GM18505 (cell line): ENCODE results near the gene ABHD12.

ENCODE experiments used
- ATAC-seq: cut with Tn5 transposase; IDR thresholded peaks from one replicate; pipeline ENCODE4 v1.9.1; 2021; ENCODE audit not compliant: unreplicated experiment
- POLR2A ChIP-seq: IDR thresholded peaks from 4 replicates; pipeline ENCODE4 v1.6.1; 2011; ENCODE audit warnings: borderline replicate concordance; ENCODE audit not compliant: insufficient read depth, insufficient read length; ENCODE audit errors: extremely low read depth

Gene ABHD12

DNA sequence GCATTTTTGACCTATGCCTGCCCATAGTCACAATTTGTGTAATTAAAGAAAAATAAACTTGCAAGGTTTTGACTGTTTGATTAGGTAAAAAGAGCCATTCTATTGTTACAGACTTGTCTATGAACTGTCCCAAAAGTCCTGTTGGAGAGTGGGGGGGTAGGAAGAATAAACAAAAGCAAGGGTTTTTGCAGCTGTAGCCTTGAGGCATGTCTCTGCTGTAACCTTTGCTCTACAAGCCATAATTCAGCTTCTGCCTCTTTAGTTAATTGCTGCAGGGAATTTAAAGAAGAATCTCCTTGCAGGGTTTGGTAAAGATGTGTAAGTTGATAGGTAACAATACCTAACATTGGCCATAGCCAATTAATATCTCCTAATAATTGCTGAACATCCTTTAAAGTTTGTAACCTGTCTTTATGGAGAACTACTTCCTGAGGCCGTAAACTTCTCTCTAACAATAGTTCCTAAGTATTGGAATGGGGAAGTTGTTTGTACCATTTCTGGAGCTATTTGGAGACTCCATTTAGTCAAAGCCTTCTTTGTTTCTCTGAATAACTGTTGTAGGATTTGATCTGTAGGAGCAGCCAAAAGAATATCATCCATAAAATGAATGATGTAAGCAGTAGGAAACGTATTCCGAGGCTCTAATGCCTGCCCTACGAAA is 7.9 kb upstream of the ABHD12 start:
- ATAC-seq: no peak
- no peak for TF ChIP-seq POLR2A

DNA sequence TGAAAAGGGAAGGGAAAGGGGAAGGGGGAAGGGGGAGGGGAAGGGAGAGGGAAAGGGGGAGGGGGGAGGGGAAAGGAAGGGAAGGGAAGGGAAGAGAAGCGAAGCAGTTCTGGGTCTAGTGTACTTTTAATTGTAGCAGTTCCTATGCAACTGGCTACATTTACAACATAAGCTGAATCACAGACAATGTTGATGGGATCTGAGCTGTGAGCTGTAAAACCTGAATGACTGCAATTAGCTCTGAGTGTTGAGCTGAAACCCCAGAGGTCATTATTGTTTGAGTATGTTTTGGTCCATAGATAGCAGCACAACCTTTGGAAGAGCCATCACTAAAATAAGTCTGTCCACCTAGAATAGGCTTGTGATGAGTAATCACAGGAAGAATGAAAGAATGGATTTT is 7.2 kb upstream of the ABHD12 start:
- TF ChIP-seq POLR2A: no peak
- no peak for ATAC-seq

DNA sequence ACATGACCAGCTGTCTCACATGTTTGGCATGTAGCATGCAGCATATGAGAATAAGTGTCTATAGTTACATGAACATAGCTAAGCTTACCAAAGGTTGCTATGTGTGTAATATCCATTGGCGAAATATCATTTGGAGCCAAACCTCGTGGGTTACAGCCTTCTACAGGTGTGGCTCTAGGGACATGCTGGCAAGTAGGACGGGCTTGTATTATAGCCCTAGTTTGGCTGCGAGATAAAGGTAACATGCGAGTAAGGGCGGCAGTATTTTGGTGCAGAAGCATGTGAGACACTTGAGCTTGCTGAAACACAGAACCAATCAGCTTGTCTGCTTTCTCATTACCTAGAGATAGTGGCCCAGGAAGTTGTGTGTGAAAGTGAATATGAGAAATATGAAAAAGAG is 6.5 kb upstream of the ABHD12 start:
- no peak for ATAC-seq
- TF ChIP-seq POLR2A: no peak

DNA sequence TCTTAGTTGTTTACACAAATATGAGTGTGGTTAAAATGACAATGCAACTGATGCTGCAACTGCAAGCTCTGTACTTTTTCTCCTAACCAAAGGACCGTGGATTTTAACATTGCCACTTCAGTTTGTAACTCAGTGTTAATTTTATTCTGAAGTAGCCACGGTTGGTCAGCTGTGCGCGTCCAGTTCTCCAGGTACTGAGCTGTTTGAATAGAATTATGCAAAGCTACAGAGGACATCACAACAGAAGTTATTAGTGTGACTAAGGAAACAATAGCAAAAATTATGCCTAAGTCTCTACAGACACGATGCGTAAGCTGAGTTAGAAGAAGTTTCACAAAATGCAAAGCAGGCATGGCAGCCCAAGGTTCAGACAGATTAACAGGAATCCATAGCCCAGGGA is 4.4 kb upstream of the ABHD12 start:
- TF ChIP-seq POLR2A: no peak
- ATAC-seq: no peak

DNA sequence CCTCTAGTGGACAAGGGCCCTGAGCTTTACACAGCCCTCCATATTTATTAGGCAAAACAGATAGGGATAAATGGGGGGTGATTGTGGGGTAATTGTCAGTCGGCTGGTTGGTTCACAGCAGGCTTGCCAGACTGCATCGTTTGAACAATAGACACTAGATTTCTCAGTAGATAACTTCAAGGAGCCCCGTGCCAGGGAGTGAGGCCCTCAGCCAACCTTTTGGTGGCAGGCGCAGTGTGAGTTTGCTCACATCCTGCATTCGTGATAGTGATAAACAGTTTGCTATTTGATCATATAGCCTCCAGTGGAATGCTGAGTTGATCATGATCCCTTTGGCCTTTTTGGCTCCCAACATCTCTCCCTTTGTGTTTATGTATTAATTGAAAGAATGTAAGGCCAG is 3.6 kb upstream of the ABHD12 start:
- no peak for ATAC-seq
- no peak for TF ChIP-seq POLR2A

DNA sequence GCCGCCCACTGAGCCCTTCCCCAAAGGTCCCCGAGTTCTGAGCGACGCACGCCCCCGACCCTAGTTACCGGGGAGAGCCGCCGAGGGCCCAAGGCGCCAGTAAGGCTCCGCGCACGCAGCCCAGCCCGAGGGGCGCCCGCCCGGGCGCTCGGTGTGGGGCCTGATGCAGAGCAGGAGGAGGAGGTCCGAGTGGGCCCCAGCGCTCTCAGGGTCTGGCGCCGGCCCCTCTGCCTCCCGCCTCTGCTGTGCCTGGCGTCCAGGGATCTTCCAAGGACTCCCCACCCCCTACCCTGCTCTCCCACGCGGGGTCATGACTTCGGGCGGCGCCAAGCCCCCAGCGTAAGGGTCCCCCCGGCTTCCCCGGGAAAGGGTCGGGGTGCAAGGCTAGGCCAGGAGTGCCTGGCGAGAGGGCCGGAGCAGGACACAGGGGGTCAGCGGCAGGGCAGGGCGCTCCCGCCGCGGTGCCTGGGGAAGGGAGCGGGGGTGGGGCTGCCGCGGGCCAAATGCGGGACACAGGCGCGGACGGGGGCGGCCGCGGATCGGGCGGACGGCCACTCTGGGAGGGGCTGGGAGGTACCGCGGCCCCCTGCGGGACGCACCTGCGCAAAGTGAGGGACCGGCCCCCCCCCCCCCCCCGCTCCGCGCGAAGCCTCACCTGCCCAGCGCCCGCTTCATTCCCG is 637 bp downstream of the ABHD12 start:
- TF ChIP-seq POLR2A: no peak
- peak; percentile 32 for ATAC-seq

DNA sequence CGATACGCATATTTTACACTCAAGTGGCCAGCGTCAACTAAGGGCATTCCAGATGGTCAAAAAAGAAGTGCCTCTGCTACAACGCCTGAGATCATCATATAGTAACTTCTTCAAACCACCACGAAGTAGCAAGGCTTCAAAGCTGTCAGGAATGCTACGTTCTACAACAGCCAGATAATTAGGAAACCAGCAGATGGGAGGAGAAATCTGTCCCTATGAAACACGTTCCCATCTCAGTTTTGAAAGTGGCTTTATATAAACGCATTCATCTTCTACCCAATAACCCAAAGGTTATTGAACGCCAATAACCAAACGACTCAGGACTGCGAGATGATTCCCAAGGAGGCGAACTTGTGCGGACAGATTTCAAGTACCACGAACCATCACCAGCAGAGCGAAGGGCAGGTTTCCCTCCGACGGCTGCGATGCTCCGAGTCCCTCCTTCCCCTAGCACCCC is 1.2 kb downstream of the ABHD12 start:
- ATAC-seq: no peak
- TF ChIP-seq POLR2A: no peak

DNA sequence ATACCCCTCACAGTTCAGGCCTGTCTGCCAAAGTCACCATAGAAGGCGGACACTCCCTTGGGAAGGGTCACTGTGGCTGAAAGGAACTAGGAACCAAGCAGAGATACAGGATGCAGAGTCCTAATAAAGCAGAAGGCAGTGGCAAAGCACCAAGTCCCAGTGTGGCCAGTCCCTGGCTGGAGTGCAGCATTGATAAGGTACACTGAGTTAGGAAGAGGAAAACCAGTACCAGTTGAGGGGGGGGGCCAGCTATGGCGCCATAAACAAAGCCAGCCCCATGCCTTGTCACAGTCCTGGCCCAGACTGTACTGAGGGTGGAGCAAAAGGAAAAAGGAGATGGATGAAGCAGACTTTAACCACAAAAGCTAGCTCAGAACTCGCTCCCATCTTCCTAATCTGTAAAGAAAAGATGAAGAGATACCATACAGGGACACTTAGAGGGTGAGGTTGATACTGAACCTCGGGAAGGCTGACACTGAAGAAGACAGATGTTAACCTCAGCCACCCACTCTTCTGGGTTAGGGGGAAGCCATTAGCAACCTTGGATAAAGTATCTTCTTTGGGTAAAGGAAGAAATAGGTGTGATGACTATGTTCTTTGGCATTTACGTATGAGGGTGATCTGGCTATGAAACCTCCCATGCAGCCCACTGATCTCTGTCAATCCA is 7.8 kb downstream of the ABHD12 start:
- no peak for TF ChIP-seq POLR2A
- no peak for ATAC-seq

DNA sequence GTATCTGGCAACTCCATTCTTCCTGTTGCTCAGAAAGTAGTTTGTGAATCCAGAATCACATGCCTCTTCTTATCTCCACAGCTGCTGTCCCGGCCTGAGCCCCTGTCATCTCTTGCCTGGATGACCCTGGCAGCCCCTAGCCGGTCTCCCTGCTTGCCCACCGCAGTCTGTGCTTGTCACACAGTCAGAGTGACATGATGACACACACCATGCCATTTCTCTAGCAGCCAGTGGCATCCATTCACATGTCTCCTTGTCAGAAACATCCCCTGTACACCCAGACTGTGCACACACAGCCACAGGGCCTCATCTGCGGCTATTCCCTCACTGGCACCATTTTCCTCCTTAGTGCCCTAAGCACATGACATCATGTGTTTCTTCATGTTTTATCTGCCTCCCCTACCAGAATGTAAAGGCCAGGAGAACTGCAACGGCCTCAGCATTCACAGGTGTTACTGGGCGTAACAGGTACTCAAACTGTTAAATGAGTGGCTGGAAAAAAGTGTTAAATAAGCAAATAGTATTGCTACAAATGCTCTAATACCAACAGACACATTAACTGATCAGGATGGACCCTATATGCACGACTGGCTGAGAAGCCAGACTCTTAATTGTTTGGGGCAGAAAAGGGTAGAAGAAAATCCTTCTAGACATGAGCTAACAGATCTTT is 9.6 kb downstream of the ABHD12 start:
- ATAC-seq: no peak
- no peak for TF ChIP-seq POLR2A

DNA sequence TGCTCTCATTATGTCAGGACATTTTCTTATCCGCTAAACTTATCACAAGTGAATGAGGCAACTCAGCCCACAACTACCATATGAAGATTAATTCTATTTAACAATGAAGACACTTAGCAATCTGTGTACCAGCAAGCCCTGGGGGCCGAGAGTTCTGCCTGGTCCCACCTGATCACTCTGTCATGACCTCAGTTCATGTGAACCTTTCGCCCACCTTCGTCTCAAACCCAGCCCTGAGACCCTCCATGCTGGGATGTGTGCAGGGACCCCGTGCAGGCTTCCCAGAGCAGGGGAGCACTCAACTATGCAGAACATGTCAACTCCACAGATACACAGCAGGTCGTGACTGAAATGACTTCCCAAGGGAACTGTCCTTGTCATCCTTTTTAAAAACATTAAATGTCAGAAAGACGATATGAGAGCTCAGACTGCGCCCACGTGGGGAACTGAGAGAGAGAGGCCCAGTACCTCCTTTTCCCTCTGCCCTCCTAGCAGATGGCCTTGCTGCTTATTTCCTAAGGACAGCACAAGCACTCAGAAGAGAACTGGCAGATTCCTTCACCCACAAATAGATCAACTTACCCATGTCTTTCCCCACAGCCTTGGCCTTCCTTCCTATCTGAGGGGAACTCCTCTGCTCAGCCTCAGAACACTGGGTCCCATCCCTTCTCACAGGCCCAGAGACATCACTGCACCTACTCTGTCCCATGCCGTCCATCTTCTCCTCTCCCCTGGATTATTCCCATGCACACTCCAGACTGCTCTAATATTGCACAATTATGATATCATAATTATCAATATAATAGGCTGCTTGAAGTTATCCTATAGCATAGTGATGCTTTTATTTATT is 11.5 kb downstream of the ABHD12 start:
- TF ChIP-seq POLR2A: no peak
- ATAC-seq: no peak

DNA sequence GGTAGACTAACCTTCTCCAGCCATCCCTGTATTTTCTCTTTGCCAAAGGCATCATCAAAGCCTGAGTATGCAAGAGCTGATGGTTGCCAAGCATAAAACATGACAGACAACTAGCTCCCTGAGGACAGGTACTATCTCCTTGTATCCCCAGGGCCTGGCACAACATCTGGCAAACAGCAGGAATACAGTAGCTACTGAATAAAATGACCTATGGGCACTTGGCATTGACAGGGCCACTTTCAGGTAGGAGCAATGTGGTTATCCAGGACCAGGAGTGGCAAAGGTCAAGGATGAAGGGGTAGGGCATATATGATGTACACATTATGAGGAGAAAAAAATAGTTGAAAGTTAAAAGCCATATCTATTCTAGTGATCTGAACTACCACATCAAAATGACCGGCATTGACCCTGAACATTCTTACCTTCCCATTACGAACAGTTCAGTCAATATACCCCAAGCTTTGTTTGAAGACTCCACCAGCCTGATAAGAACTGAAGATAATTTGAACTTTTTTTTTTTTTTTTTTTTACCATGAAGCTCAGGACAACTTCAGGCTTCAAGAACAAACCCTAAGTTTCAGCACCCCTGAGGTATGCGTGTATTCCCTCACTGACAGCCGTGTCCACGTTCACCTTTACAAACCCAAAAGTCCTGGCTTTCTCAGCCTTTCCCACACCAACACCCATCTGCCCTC is 12.3 kb downstream of the ABHD12 start:
- no peak for TF ChIP-seq POLR2A
- no peak for ATAC-seq

DNA sequence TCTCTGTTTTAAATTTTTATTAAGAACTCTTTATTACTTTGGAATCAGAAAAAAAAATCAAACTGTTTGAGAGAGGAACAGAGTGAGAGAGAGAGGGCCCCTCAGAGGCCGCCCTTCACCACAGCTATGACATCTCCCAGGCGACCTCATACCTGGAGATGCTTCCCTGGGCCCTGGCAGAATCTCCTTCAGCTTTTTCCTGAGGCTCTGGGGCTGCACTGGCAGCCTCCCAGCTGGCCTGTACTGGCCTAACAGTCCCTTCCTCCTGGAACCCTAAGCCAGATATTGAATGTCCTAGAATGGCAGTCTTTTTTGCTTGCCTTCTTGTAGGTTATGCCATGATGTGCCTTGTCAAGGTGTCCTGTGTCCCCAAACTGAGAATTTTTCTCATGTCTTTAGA is 13.7 kb downstream of the ABHD12 start:
- no peak for TF ChIP-seq POLR2A
- ATAC-seq: no peak

DNA sequence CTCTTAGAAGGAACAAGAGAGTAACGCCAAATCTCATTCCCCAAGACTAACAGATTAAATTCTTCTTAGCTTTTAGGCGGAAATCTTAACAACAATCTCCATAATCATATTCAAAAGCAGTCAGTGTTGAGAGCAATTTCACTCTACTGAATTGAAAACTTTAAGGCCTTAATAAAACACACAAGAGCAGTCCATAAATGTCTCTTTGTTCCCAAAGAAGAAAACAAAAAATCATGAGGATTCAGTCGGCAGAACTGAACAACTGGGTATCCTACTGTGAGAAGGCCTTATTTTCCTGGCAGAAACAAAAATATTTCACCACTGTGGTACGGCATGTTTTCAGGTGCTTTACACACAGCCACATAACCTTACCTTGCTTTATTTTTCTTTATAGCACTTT is 14.4 kb downstream of the ABHD12 start:
- ATAC-seq: no peak
- no peak for TF ChIP-seq POLR2A

DNA sequence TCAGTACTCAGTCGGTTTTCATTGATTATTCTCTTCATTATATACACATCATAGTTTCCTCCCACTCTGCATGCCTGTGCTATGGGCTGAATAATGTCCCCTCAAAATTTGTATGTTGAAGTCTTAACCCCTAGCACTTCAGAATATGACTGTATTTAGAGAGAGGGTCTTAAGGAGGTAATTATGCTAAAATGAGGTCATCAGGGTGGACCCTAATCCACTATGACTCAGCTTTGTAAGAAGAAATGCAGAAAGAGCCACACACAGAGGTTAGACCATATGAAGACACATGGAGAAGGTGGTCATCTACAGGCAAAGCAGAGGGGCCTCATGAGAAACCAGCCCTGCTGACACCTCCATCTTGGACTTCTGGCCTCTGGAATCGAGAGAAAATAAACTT is 15.8 kb downstream of the ABHD12 start:
- no peak for ATAC-seq
- TF ChIP-seq POLR2A: no peak
